Kidney (tissue), 14 donors: Measurements from ENCODE around the gene ZNF511. TPM values are rescaled to one million over a fixed set of nuclear protein-coding genes. Genes with fewer than 3 reads are reported as not detected.
A peak's percentile ranks its signal among the peaks of the same experiment; 100 is the strongest.

ENCODE experiments used
- DNase-seq, 5 donors: peaks; one replicate each; pipeline ENCODE4 v3.0.0-alpha.2; 2013 to 2020
- FAIRE-seq: peaks from 2 replicates; lab custom pipeline; 2012; peaks lifted over from hg19 to GRCh38; lab: Jason Lieb, UNC
- H3K27ac ChIP-seq, 2 donors: one replicate each; pipeline ENCODE4 v1.7.0; 2013; ENCODE audit warnings: low read depth in 2 of 2, low read length in 2 of 2, inconsistent platforms in 1 of 2
- H3K27me3 ChIP-seq: one replicate; pipeline ENCODE4 v1.7.1; 2013; ENCODE audit warnings: low read length, inconsistent platforms; ENCODE audit not compliant: control insufficient read depth, insufficient read depth
- H3K36me3 ChIP-seq, 3 donors: one replicate each; pipeline versions ENCODE4 v1.7.0 to v1.7.1; 2013; ENCODE audit warnings: low read length in 3 of 3, control low read depth in 1 of 3, inconsistent platforms in 1 of 3; ENCODE audit not compliant: insufficient read depth in 3 of 3, control insufficient read depth in 2 of 3
- H3K4me1 ChIP-seq, 3 donors: one replicate each; pipeline versions ENCODE4 v1.7.0 to v1.7.1; 2013; ENCODE audit warnings: low read length in 3 of 3, inconsistent platforms in 1 of 3, low read depth in 1 of 3; ENCODE audit not compliant: control insufficient read depth in 2 of 3, insufficient read depth in 2 of 3
- H3K4me3 ChIP-seq, 3 donors: one replicate each; pipeline versions ENCODE4 v1.7.0 to v1.8.1; 2013; ENCODE audit warnings: low read length in 3 of 3, control low read depth in 1 of 3, inconsistent platforms in 1 of 3
- H3K9ac ChIP-seq, 3 donors: one replicate each; pipeline versions ENCODE4 v1.7.0 to v1.7.1; 2013; ENCODE audit warnings: low read length in 3 of 3, control low read depth in 1 of 3, inconsistent platforms in 1 of 3
- H3K9me3 ChIP-seq, 3 donors: one replicate each; pipeline versions ENCODE4 v1.7.0 to v1.7.1; 2013; ENCODE audit warnings: low read length in 3 of 3, control low read depth in 1 of 3, inconsistent platforms in 1 of 3; ENCODE audit not compliant: control insufficient read depth in 2 of 3, insufficient read depth in 1 of 3
- CTCF ChIP-seq: IDR thresholded peaks from 3 replicates; pipeline ENCODE4 v1.5.1; 2012; ENCODE audit warnings: mild to moderate bottlenecking, moderate library complexity, borderline replicate concordance; ENCODE audit not compliant: insufficient read depth; ENCODE audit errors: extremely low read depth
- intact Hi-C: fragments of 100-400 bp; cut with DNase I; formaldehyde crosslinking; loops from one replicate; pipeline ENCODE4 v1.11.1; 2022
- polyA plus RNA-seq: library from polyadenylated mRNA; stranded (reverse); fragments of 350-450 nt; fragmentation: Illumina TruSeq; extraction: RNeasy Lipid Tissue Mini Kit (QIAGEN cat#74804); gene quantifications from one replicate; pipeline ENCODE4 v1.2.3, GENCODE V29; 2014; ENCODE audit warnings: low read depth, low replicate concordance; ENCODE audit not compliant: insufficient read depth
- total RNA-seq: library from RNA; stranded (reverse); fragmentation: NEBNext Ultra II Directional; extraction: Animal tissue kit (Norgen Biotek cat#: 25700); gene quantifications from one replicate; pipeline ENCODE4 v1.2.1, GENCODE V29; 2021
- donor health status: control.
- donor health status: control.
- donor health status: control.
- donor health status: control.
- donor health status: control.
- donor health status: DM: yes; HTN: yes; CAD: no.
- donor health status: Normal renal cell carcinoma (clear cell type).

The ZNF511 gene
- total and polyA plus RNA-seq, 2 donors from 2014 or later = 35.6 to 50.7 TPM

GRCh38 chr10:133344236-133344635 lies 35.5 kb downstream of the ZNF511 start:
- FAIRE-seq (no peak), DNase-seq (no peak)
- intact Hi-C loops = no loop called here
- H3K36me3 ChIP-seq = no peaks in the 10 kb centered on the region
- H3K9ac ChIP-seq = no peak overlapping the region
- no peaks in the 10 kb centered on the region for H3K27me3 ChIP-seq
- no peak overlapping the region for H3K27ac ChIP-seq
- no peak overlapping the region for H3K4me3 ChIP-seq
- no peaks in the 10 kb centered on the region for H3K9me3 ChIP-seq
- no peaks in the 10 kb centered on the region for H3K4me1 ChIP-seq
- TF ChIP-seq CTCF = no peak

- no peak for TF ChIP-seq CTCF
- Histone ChIP-seq H3K27me3 (no peaks in the 10 kb centered on the region), H3K9me3 (no peaks in the 10 kb centered on the region), H3K4me3 (no peak overlapping the region), H3K36me3 (no peaks in the 10 kb centered on the region), H3K27ac (no peak overlapping the region), H3K4me1 (no peaks in the 10 kb centered on the region), H3K9ac (no peak overlapping the region)
- FAIRE-seq (no peak), DNase-seq (no peak)
- intact Hi-C loops = no loop called here
Measured at GRCh38 chr10:133346413-133346812, 37.7 kb downstream of the ZNF511 start.

GRCh38 chr10:133347710-133348517 lies 39.2 kb downstream of the ZNF511 start:
- intact Hi-C loops = no loop called here
- H3K4me3 ChIP-seq = peak overlapping the region in 1 of 3 donors; percentile 35
- no peak overlapping the region for H3K9ac ChIP-seq
- H3K9me3 ChIP-seq = no peaks in the 10 kb centered on the region
- no peak overlapping the region for H3K27ac ChIP-seq
- FAIRE-seq = no peak
- H3K36me3 ChIP-seq = no peaks in the 10 kb centered on the region
- H3K4me1 ChIP-seq = no peaks in the 10 kb centered on the region
- no peaks in the 10 kb centered on the region for H3K27me3 ChIP-seq
- no peak for TF ChIP-seq CTCF
- DNase-seq = no peak
